Measurements from ENCODE around the gene ASCC2. TPM values are rescaled to one million over a fixed set of nuclear protein-coding genes. Genes with fewer than 3 reads are reported as not detected.
"Not testable (repeated sequence)": the region's sequence is repeated elsewhere in the genome, so short reads cannot be mapped to it uniquely, and the experiment has no call there.

ASCC2 gene
- total RNA-seq, 1 experiment from 2014 or later, result 15.4 TPM

DNA sequence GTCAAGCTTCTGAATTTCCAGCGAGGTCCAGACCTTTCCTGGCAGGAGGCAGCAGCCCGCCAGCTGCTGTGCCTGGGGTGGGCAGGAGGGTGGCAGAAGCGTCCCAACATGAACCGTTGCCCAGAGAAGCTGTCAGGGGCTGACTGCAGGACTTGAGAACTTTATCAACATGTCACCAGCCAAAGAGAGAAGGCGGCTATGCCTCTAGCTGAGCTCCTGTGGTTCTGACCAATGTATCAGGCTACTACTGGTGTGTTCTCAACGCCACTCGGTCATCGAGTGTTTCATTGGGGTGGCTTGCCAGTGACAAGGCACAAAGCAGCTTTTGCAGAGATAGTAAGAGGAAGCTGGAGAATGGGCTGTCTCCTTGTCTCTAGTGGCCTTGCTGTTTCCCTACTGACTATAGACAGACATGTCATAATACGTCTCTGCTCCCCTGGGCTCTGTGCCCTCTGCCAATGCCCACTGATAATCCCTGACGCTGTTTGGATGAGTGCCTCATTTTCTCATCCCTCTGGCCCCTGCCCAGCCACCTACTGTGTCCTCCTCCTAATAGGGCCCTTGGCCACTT lies 17.6 kb upstream of the ASCC2 start:
- no peak for DNase-seq (ENCODE audit: low spot score)

DNA sequence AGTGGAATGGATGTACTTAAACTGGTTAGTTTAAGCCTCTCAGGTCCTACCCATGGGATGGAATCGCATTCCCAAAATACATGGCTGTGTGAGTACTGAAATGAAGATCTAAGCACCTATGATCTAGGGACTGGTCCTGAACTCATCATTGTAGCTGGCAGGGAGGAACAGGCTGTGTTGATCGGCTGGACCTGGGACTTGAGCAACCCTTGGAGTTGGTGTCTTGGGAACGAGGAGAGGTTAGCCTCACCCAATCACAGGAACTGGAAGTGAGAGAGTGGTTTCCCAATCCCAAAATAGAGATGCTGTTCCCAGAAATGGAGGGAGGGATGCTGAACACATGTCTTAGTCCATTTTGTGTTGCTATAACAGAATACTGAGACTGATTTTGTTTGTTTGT lies 16.4 kb upstream of the ASCC2 start:
- DNase-seq (ENCODE audit: low spot score), result no peak

DNA sequence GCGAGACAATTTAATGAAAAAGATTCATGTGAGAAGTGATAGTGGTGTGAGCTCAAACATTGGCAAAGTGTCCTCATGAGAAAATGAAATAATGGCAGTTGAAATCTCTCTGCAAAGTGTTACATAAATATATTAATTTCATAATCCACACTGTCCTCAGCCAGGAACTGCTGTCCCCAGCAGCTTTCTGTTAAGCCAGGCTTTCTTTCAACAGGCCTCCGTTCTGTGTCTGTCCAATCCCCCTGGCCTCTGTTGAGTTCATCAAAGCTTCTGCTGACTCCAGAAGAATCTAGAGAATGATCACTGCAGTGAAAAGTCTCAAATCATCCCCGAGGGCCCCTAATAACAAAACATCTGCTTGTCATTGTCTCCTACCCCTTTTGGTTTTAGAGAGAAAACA lies 10.0 kb upstream of the ASCC2 start:
- no peak for DNase-seq (ENCODE audit: low spot score)

DNA sequence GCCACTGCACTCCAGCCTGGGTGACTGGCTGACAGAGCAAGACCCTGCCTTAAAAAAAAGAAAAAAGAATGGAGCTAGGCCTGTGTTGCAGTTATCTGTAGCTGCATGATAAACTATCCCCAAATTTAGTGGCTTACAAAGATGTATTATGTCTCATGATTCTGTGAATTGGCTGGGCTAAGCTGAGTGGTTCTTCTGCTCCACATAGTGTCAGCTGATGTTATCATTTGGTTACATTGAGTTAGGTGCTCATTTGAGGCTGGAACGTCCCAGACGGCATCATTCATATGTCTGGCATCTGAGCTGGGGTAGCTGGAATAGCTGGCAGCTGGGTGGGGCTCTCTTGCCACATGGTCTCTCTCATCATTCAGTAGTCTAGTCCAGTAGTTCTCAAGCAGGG lies 8.2 kb upstream of the ASCC2 start:
- DNase-seq (ENCODE audit: low spot score), result no peak

DNA sequence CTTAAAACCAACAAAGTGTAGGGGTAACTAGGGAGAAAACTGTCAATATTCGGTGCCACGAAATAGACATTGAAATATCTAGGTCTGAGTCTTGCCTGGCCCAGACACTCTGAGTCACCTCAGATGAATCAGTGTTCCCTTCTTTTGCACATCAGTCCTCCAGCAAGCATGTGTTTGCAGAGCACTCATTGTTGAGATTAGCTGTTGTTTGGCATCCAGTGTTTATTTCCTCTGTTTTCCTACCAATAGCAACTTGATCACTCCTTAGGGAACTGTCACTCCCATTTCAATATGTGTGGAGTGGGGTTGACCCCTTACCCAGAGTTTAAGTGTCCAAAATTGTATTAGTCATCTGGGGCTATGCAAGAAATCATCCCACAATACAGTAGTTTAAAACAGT lies 4.7 kb upstream of the ASCC2 start:
- peak; percentile 51 for DNase-seq (ENCODE audit: low spot score)

DNA sequence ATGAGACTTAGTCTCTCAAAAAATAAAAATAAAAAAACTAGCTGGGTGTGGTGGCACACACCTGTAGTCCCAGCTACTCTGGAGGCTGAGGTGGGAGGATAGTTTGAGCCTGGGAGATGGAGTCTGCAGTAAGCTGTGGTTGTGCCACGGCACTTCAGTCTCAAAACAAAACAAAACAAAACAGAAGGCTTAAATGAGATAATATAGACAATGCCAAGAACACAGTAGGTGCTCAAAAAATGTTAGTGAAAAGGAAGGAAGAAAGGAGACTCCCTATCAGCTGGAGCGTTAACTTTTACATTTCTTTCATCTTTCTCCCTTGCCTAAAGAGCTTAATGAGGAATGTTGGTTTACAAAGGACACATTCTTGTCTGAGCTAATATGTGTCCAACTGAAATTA lies 4.1 kb upstream of the ASCC2 start:
- no peak for DNase-seq (ENCODE audit: low spot score)

DNA sequence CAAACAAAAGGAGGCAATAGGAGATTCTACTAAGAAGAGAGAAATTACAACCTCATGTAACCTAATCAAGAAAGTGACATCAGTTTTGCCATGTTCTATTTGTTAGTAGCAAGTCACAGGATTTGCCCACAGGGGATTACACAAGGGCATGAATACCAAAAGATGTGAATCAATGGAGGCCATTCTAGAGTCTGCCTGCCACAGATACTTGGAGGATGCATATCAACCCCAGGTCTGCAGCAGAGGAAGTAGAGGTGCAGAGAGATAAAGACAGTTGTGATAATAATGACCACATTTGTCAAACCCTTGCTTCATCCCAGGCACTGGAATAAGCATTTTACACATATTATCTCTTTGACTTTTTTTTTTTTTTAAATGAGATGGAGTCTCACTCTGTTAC lies 2.4 kb upstream of the ASCC2 start:
- DNase-seq (ENCODE audit: low spot score), result no peak

DNA sequence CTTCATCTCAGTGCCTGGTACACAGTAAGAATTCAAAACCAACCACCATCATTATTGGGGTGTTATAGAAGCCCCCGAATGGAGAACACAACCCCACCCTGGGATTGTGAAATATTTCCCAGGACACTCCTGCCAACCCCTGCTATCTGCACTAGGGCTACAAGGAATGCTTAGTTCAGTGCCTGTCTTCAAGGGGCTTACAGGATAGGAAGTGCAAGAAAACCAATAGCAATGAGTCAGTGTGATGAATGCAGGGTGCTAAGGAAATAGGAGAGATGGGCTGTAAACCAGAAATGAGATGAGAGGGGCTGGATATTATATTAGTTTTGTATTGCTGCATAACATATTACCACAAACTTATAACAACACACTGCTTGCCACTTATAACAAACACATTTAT lies 965 bp upstream of the ASCC2 start:
- DNase-seq (ENCODE audit: low spot score), result no peak

DNA sequence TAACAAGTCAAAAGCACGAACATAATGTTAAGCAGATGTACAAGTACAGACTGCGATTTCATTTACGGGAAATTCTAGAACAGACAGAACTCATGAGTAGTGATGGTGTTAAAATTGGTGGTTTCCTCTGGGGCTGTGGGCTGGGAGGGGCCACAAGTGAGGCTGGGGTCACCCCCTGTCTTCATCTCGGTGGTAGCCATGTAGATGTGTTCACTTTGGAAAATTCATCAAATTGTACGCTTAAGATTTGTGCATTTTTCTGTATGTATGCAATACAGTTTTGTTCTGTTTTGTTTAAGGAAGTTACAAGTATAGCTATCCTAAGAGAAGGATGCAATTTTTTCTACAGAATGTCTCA lies 504 bp upstream of the ASCC2 start:
- no peak for DNase-seq (ENCODE audit: low spot score)

DNA sequence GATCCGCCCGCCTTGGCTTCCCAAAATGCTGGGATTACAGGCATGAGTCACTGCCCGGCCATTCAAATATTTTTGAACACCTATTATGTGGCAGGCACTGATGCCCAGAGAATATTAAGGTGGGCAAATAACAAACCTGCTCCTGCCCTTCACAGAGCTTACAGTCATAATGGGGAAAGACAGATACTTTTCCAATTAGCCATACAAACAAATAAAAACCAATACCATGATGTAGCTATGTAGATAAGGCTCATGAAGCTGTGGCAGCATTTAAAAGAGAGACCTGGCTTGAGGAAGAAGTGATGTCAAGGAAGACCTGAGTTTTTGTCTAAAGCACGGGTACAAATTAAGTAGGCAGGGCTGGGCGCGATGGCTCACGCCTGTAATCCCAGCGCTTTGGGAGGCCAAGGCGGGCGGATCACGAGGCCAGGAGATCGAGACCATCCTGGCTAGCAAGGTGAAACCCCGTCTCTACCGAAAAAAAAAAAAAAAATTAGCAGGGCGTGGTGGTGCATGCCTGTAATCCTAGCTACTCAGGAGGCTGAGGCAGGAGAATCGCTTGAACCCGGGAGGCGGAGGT lies 1.2 kb downstream of the ASCC2 start:
- DNase-seq (ENCODE audit: low spot score), result not testable (repeated sequence)

DNA sequence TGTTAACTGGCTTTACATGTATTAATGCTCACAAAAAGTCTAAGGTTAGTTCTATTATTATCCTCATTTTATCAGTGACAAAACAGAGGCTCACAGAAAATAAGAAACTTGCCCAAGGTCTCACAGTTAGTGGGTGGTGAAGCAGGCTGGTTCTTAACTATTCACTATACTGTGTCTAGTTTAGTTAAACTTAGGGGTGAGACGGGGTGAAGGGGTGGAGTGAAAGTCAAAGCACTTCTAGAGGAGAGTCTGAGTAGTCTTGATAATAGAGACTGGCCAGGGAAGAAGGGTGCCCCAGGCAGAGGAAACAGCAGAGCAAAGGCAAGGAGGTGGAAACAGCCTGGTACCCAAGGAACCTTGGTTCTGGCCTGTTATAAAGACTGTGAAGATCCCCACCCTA lies 4.0 kb downstream of the ASCC2 start:
- no peak for DNase-seq (ENCODE audit: low spot score)

DNA sequence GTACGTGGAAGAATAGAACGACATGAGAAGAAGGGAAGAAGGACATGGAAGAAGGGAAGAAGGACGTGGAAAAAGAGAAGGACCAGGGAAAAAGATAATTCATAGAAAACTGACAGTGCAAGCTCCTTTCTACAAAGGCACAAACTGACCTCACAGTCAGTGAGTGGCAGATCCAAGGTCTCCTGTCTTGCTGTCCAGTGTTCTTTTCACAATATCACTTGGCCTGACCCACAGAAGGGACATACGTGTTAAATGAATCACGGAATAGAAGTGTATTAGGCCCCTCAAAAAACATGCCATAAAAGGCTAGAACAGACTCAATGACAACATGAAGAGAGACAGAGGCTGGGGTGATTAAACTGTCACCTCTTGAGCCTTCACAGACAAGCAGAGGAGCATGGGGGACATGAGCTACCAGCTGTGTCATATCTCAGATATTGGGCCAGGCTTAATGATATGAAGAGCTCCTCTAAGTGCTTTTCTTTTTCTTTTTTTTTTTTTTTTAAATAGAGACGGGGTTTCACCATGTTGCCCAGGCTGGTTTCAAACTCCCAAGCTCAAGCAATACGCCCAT lies 4.6 kb downstream of the ASCC2 start:
- no peak for DNase-seq (ENCODE audit: low spot score)

DNA sequence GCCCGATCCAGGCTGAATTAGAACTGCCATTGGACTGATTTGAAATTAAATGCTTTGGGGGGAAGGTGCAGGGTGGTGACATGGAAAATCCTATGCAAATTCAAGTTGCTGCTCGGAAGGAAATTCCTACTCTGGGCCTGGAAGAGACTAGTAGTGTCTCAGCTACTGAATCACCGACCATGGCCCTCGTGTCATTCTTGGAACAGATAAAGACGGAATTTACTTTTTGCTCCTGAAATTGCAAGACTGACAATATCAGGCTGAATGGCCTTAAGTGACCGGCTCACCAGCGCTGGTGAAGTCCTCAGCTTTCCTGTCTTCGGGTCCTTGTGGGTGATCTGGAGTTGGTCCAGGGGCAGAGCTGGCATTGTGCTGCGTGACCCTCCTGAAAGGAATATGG lies 6.1 kb downstream of the ASCC2 start:
- no peak for DNase-seq (ENCODE audit: low spot score)

DNA sequence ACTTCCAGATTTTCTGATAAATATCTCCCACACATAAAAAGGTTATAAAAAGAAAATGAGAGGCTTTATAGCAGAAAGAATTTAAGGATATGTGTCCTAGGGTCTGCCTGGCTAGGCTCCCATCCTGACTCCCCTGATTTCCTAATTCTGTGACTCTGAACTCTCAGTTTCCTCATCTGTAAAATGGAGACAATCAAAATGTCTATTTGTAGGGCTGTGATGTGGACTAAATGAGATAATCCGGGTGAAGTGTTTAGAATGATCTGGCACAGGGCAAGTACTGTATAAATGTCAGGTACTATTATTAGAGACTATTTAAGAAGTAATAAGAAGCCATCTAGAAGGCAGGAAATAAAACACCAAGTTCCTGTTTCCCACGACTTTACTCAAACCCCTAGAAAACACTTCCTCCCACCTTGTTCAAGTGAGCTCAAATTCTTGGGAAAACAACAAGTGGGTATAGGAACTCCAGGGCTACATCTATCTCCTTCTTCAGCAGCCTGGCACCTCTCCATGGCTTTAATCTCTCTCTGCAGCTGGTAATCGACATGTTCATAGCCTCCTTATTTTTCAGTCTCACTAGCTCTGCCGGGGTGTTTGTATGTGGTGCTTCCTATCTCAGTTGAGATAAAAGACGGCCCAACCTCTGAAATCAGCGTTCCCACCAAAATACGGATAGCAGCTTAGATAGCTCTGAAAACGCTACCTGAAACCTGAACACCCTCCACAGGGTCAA lies 6.7 kb downstream of the ASCC2 start:
- no peak for DNase-seq (ENCODE audit: low spot score)

DNA sequence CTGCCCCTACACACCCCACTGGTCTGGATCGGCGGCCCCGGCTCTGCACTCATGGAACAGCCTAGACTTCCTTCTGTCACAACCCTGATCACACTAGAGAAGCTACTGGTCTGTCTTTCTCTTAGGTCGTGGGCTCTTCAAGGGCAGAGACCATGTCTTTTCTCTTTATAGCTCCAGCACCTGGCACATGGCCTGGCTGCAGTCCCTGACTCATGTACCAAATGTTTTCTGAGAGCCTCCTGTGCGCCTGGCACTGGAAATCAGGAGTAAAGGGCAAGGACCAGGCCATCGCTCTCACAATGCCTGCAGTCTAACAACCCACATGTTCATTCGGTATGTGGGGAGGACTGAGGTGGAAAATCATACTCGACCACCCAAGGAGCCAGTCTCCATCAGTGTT lies 7.5 kb downstream of the ASCC2 start:
- DNase-seq (ENCODE audit: low spot score), result no peak

DNA sequence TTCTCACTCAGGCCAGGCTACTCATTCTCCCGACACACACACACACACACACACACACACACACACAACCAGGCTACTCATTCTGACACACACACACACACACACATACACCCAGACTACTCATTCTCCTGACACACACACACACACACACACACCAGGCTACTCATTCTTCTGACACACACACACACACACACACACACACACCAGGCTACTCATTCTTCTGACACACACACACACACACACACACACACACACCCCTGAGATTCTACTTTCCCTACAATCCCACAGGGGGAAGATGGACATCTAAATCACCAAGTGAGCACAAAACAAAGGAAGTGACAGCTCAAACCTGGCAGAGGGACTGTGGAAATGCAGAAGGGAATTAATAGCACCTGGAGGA lies 10.3 kb downstream of the ASCC2 start:
- not testable (repeated sequence) for DNase-seq (ENCODE audit: low spot score)

DNA sequence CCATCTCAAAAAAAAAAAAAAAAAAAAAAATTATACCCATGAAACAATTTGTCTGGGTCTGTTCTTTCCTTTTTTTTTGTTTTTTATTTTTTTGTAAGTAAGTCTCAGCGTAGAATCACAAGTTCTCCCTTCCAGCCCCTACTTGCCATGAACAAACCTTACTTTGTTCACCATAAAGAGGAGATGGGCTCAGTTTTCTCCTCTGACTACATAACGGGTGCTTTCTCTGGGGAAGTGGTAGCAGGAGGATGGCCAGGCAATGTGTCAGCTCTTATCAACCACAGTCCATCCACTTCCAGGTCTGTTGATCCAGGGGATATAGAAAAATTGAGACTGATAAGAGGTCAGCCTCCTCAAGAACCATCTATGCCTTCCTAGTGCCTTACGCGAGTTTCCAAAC lies 11.0 kb downstream of the ASCC2 start:
- DNase-seq (ENCODE audit: low spot score), result no peak

DNA sequence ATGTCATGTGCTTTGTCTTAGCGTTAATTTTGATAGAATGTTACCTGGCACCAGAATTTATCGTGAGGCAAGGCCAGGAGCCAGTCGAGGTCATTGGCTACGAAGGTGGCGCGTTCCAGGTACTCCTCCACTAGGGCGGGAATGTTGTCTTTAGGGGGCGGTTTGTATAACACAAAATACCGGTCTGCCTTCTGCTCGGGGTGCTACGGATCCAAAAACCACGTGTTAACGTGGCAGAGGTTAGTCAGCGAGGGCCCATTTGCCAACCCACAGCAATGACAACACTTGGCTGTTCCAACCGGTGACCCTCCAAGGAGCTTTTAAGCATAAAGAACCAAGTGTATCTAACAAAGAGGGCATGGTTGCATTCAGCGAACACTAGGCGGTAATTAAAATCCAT lies 12.5 kb downstream of the ASCC2 start:
- DNase-seq (ENCODE audit: low spot score), result no peak

DNA sequence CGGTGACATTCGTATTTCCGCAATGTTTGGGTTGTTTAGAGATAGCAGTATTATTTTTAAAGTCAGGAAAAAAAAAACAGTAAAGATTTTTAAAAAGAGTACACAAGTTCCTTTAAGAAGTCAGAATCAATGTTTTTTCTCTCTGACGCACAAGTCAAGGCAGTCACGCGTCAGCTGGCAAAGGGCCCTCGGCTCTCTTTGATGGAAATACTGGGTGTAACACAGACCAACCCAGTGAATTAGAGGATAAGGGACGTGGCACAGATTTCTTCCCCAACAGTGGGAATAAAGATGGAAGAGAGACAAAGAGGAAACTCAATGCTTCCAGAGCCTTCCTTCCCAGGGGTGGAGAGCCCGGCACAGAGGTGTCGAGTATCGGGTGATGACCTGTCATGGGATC lies 13.4 kb downstream of the ASCC2 start:
- DNase-seq (ENCODE audit: low spot score), result no peak

DNA sequence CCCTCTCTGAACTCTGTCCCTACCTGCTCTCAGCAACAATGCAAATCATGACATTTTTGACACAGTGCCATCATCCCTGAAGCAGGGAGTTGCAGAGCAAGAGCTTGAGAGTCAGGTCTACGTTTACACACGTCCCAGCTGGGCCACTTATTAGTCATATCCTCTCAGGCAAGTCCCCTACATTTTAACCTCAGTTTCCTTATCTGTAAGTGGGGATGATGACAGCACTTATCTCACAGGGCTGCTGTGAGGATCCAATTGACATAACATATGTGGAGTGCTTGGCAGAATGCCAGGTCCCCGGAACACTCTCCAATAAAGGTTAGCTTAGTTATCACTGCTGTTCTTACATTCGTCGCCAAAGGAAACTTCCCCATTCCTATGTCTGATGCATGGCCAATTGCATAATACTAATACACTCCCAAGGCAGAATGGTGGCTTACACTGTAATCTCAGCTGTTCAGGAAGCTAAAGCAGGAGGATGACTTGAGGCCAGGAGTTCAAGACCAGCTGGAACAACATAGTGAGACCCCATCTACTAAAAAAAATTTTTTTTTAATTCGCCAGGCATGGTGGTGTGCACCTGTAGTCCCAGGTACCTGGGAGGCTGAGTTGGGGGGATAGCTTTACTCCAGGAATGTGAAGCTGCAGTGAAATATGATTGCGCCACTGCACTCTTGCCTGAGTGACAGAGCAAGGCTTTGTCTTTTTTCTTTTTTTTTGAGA lies 16.6 kb downstream of the ASCC2 start:
- DNase-seq (ENCODE audit: low spot score), result peak; percentile 91

DNA sequence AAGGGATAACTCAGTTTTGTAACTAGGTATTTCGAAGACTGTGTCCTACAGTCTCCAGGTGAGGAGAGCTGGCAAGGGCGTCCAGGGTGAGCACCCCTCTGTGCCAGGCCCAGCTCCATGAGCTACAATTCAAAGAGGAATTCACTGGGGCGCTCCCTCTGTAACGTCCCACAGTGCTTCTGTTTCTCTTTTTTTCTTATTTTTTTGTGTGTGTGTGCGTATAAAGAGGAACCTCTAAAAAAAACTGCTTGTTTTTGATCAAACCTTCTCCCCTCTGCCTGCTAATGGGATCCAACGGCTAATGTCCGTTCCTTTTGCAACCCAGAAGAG lies 17.1 kb downstream of the ASCC2 start:
- no peak for DNase-seq (ENCODE audit: low spot score)

DNA sequence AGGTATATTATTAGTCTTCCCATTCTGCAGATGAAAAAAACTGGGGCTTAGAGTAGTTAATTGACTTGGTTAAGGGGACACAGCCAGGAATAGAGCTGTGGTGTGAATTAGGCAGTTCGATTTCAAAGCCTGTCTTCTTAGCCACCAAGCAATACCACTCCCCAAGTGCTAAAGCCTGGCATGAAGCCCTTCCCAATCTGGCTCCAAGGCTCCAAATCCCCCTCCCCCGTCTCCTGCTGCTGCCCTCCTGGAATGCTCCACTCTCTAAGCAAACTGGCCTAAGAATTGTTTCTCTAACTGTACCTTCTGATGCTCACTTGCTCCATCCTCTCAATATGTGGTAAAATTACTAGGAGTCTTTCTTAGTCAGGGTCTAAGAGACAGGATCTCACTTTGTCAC lies 18.6 kb downstream of the ASCC2 start:
- no peak for DNase-seq (ENCODE audit: low spot score)

DNA sequence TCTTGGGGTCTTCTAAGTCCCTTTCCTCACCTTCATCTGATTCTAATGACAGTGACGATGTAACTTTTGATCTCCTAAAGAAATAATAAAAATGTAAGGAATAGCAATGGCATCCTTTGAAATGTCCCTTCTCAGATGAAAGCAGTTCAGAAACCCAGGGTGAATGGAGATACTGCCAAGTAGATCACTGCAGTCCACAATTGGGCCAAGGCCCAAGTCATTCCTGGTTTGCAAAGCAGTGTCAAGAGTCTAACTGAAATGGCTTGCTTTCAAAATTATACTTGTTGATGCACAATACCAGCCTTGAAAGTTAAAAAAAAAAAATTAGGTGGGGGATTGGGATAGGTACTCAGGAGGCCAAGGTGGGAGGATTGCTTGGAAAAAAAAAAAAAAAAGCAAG lies 20.4 kb downstream of the ASCC2 start:
- DNase-seq (ENCODE audit: low spot score), result no peak

Data from A172 (cell line).